HepG2 (cell line): Measurements from ENCODE around the gene TMBIM1. TPM values are rescaled to one million over a fixed set of nuclear protein-coding genes. Genes with fewer than 3 reads are reported as not detected.

Experiments
- BCL6 ChIP-seq: IDR thresholded peaks from 2 replicates; pipeline ENCODE4 v1.6.1; 2016; ENCODE audit warnings: missing genetic modification reagents, missing compliant biosample characterization
- HDAC1 ChIP-seq: sonication (generic); formaldehyde crosslinking; IDR thresholded peaks from 2 replicates; pipeline ENCODE4 v1.5.1; 2020; ENCODE audit warnings: mild to moderate bottlenecking, missing genetic modification reagents
- HNRNPL ChIP-seq: fragments of 200-400 bp; formaldehyde crosslinking; IDR thresholded peaks from 2 replicates; pipeline ENCODE4 v1.6.1; 2017; ENCODE audit warnings: mild to moderate bottlenecking, low read depth, low read length
- HOXA3 ChIP-seq: sonication (generic); formaldehyde crosslinking; IDR thresholded peaks from 2 replicates; pipeline ENCODE4 v1.5.0; 2020; ENCODE audit warnings: missing genetic modification reagents
- ISL2 ChIP-seq: sonication (generic); formaldehyde crosslinking; IDR thresholded peaks from 2 replicates; pipeline ENCODE4 v1.5.0; 2020; ENCODE audit warnings: missing genetic modification reagents
- KDM1A ChIP-seq: IDR thresholded peaks from 2 replicates; pipeline ENCODE4 v1.6.1; 2016; ENCODE audit warnings: missing compliant biosample characterization
- NFYB ChIP-seq: sonication (generic); formaldehyde crosslinking; IDR thresholded peaks from 2 replicates; pipeline ENCODE4 v1.4.0; 2020; ENCODE audit warnings: missing genetic modification reagents
- TBP ChIP-seq: sonication (generic); formaldehyde crosslinking; IDR thresholded peaks from 2 replicates; pipeline ENCODE4 v1.5.0; 2020; ENCODE audit warnings: missing genetic modification reagents
- TBX2 ChIP-seq: sonication (generic); formaldehyde crosslinking; IDR thresholded peaks from 2 replicates; pipeline ENCODE4 v1.5.0; 2020; ENCODE audit warnings: missing genetic modification reagents, mild to moderate bottlenecking, borderline replicate concordance
- ZBTB8A ChIP-seq: sonication (generic); formaldehyde crosslinking; IDR thresholded peaks from 2 replicates; pipeline ENCODE4 v1.4.0; 2020; ENCODE audit warnings: mild to moderate bottlenecking, low read depth, missing genetic modification reagents, borderline replicate concordance
- ZFX ChIP-seq: sonication (generic); formaldehyde crosslinking; IDR thresholded peaks from 2 replicates; pipeline ENCODE4 v1.4.0; 2020; ENCODE audit warnings: mild to moderate bottlenecking, low read depth, missing genetic modification reagents, moderate library complexity
- ZMYM2 ChIP-seq: sonication (generic); formaldehyde crosslinking; IDR thresholded peaks from 2 replicates; pipeline ENCODE4 v1.8.0; 2022; ENCODE audit warnings: mild to moderate bottlenecking, missing genetic modification reagents
- ZNF350 ChIP-seq: sonication (generic); formaldehyde crosslinking; IDR thresholded peaks from 2 replicates; pipeline ENCODE4 v1.4.0; 2020; ENCODE audit warnings: mild to moderate bottlenecking, low read depth, missing genetic modification reagents, borderline replicate concordance
- ZNF615 ChIP-seq: sonication (generic); formaldehyde crosslinking; IDR thresholded peaks from 2 replicates; pipeline ENCODE4 v1.5.0; 2020; ENCODE audit warnings: mild to moderate bottlenecking, missing genetic modification reagents, borderline replicate concordance
- ZNF619 ChIP-seq: sonication (generic); formaldehyde crosslinking; IDR thresholded peaks from 2 replicates; pipeline ENCODE4 v1.4.0; 2020; ENCODE audit warnings: mild to moderate bottlenecking, missing genetic modification reagents
- ZNF766 ChIP-seq: sonication (generic); formaldehyde crosslinking; IDR thresholded peaks from 2 replicates; pipeline ENCODE4 v1.5.0; 2020; ENCODE audit warnings: missing genetic modification reagents, borderline replicate concordance
- polyA plus RNA-seq, 8 experiments: library from polyadenylated mRNA; depleted of rRNA in 3 of 8; stranded (reverse) in 7 of 8; unstranded in 1 of 8; fragments of >200 nt; fragmentation: Illumina TruSeq in 4 of 8; extraction: Trizol in 4 of 8; gene quantifications; 2 replicates each; pipeline versions ENCODE4 v1.2.1 to v1.2.3, GENCODE V29; 2011 to 2016; ENCODE audit warnings: low read depth in 4 of 8, missing spikeins in 1 of 8, mixed read lengths in 1 of 8; ENCODE audit not compliant: insufficient read depth in 1 of 8
- total RNA-seq, 5 experiments: library from RNA; depleted of rRNA; stranded (reverse); fragments of >200 nt; fragmentation: Illumina TruSeq; extraction: Trizol; gene quantifications; 2 replicates each; pipeline ENCODE4 v1.2.3, GENCODE V29; 2016; ENCODE audit warnings: low read depth in 1 of 5
- TF ChIP-seq, protein P1 (sequence below): sonication (generic); formaldehyde crosslinking; IDR thresholded peaks from 2 replicates; pipeline ENCODE4 v1.5.0; 2020; ENCODE audit warnings: mild to moderate bottlenecking, low read depth, missing genetic modification reagents, borderline replicate concordance
- TF ChIP-seq, protein P2 (sequence below): IDR thresholded peaks from 2 replicates; pipeline ENCODE4 v1.6.1; 2016; ENCODE audit warnings: control low read depth
- TF ChIP-seq, protein P3 (sequence below): IDR thresholded peaks from 2 replicates; pipeline ENCODE4 v1.6.1; 2016; ENCODE audit warnings: mild to moderate bottlenecking
- TF ChIP-seq, protein P4 (sequence below): sonication (generic); formaldehyde crosslinking; IDR thresholded peaks from 2 replicates; pipeline ENCODE4 v1.5.0; 2020; ENCODE audit warnings: mild to moderate bottlenecking, missing genetic modification reagents
- TF ChIP-seq, protein P5 (sequence below): sonication (generic); formaldehyde crosslinking; IDR thresholded peaks from 2 replicates; pipeline ENCODE4 v1.5.1; 2020; ENCODE audit warnings: mild to moderate bottlenecking, missing genetic modification reagents, moderate library complexity

TMBIM1 gene
- total and polyA plus RNA-seq, 2 of the 13 experiments (the other 11 are each of a cell fraction or from before 2014, with no cell fraction given): 127 to 139 TPM

DNA sequence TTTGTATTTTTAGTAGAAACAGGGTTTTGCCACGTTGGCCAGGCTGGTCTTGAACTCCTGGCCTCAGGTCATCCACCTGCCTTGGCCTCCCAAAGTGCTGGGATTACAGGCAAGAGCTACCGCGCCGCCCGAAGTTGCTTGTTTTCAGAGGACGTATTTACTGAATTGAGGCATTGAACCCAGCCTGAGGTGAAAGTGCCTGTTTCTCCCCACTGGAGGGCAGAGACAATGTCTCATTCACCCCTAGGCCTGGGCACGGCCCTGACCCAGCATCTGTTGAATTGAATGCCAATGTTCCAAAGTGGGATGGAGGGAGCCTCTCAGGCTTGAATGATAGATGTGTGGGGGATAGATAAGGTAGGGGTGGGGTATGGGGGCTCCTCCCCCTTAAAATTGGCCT lies 4.5 kb upstream of the TMBIM1 start (continued):
- TF ChIP-seq, protein P1, sequence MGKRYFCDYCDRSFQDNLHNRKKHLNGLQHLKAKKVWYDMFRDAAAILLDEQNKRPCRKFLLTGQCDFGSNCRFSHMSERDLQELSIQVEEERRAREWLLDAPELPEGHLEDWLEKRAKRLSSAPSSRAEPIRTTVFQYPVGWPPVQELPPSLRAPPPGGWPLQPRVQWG (CRISPR knock-in tag): no peak
- TF ChIP-seq ZBTB8A (CRISPR knock-in tag) (no peak), TBP (CRISPR knock-in tag) (no peak), TBX2 (peak; percentile 73), KDM1A (CRISPR knock-in tag) (no peak), ZNF766 (CRISPR knock-in tag) (0 out of 2 replicates have a peak, but pooled peaks have one; percentile 41), HDAC1 (CRISPR knock-in tag) (0 out of 2 replicates have a peak, but pooled peaks have one; percentile 10), ZNF615 (CRISPR knock-in tag) (no peak), NFYB (CRISPR knock-in tag) (no peak), ZNF350 (CRISPR knock-in tag) (0 out of 2 replicates have a peak, but pooled peaks have one; percentile 29), HOXA3 (peak; percentile 54; the same call in 1 of the 2 replicates), ZFX (peak; percentile 53; the same call in 1 of the 2 replicates), HNRNPL (peak; percentile 85), BCL6 (CRISPR knock-in tag) (peak; percentile 34; the same call in 1 of the 2 replicates), ZNF619 (0 out of 2 replicates have a peak, but pooled peaks have one; percentile 47), ISL2 (CRISPR knock-in tag) (no peak), ZMYM2 (peak; percentile 79)
- TF ChIP-seq, protein P2, sequence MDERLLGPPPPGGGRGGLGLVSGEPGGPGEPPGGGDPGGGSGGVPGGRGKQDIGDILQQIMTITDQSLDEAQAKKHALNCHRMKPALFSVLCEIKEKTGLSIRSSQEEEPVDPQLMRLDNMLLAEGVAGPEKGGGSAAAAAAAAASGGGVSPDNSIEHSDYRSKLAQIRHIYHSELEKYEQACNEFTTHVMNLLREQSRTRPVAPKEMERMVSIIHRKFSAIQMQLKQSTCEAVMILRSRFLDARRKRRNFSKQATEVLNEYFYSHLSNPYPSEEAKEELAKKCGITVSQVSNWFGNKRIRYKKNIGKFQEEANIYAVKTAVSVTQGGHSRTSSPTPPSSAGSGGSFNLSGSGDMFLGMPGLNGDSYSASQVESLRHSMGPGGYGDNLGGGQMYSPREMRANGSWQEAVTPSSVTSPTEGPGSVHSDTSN (CRISPR knock-in tag): no peak
- TF ChIP-seq, protein P3, sequence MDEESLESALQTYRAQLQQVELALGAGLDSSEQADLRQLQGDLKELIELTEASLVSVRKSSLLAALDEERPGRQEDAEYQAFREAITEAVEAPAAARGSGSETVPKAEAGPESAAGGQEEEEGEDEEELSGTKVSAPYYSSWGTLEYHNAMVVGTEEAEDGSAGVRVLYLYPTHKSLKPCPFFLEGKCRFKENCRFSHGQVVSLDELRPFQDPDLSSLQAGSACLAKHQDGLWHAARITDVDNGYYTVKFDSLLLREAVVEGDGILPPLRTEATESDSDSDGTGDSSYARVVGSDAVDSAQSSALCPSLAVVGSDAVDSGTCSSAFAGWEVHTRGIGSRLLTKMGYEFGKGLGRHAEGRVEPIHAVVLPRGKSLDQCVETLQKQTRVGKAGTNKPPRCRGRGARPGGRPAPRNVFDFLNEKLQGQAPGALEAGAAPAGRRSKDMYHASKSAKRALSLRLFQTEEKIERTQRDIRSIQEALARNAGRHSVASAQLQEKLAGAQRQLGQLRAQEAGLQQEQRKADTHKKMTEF (CRISPR knock-in tag): 0 out of 2 replicates have a peak, but pooled peaks have one; percentile 28
- TF ChIP-seq, protein P4, sequence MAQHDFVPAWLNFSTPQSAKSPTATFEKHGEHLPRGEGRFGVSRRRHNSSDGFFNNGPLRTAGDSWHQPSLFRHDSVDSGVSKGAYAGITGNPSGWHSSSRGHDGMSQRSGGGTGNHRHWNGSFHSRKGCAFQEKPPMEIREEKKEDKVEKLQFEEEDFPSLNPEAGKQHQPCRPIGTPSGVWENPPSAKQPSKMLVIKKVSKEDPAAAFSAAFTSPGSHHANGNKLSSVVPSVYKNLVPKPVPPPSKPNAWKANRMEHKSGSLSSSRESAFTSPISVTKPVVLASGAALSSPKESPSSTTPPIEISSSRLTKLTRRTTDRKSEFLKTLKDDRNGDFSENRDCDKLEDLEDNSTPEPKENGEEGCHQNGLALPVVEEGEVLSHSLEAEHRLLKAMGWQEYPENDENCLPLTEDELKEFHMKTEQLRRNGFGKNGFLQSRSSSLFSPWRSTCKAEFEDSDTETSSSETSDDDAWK (CRISPR knock-in tag): no peak
- TF ChIP-seq, protein P5, sequence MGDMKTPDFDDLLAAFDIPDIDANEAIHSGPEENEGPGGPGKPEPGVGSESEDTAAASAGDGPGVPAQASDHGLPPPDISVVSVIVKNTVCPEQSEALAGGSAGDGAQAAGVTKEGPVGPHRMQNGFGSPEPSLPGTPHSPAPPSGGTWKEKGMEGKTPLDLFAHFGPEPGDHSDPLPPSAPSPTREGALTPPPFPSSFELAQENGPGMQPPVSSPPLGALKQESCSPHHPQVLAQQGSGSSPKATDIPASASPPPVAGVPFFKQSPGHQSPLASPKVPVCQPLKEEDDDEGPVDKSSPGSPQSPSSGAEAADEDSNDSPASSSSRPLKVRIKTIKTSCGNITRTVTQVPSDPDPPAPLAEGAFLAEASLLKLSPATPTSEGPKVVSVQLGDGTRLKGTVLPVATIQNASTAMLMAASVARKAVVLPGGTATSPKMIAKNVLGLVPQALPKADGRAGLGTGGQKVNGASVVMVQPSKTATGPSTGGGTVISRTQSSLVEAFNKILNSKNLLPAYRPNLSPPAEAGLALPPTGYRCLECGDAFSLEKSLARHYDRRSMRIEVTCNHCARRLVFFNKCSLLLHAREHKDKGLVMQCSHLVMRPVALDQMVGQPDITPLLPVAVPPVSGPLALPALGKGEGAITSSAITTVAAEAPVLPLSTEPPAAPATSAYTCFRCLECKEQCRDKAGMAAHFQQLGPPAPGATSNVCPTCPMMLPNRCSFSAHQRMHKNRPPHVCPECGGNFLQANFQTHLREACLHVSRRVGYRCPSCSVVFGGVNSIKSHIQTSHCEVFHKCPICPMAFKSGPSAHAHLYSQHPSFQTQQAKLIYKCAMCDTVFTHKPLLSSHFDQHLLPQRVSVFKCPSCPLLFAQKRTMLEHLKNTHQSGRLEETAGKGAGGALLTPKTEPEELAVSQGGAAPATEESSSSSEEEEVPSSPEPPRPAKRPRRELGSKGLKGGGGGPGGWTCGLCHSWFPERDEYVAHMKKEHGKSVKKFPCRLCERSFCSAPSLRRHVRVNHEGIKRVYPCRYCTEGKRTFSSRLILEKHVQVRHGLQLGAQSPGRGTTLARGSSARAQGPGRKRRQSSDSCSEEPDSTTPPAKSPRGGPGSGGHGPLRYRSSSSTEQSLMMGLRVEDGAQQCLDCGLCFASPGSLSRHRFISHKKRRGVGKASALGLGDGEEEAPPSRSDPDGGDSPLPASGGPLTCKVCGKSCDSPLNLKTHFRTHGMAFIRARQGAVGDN (CRISPR knock-in tag): peak; percentile 49
